Gastrocnemius medialis (tissue), 4 donors: ENCODE data around the gene ZDHHC14.
A peak's percentile ranks its signal among the peaks of the same experiment; 100 is the strongest.

Experiments
- CTCF ChIP-seq, 5 experiments: fragments of 450-650 bp in 3 of 5; fragments of 200-600 bp in 2 of 5; sonication (generic) in 2 of 5; IDR thresholded peaks in 4 of 5; conservative IDR thresholded peaks in 1 of 5; 1 replicate in 4 of 5; 2 replicates in 1 of 5; pipeline ENCODE4 v1.5.1; 2016 to 2019; ENCODE audit warnings: antibody characterized with exemption in 5 of 5, mild to moderate bottlenecking in 3 of 5, moderate library complexity in 3 of 5
- POLR2A ChIP-seq, 2 donors: fragments of 450-650 bp; IDR thresholded peaks; one replicate each; pipeline ENCODE4 v1.6.1; 2017; ENCODE audit warnings: antibody characterized with exemption in 2 of 2, mild to moderate bottlenecking in 2 of 2, moderate library complexity in 2 of 2

GRCh38 chr6:157644043-157644810 is 263.2 kb downstream of the ZDHHC14 start:
- TF ChIP-seq CTCF (IDR thresholded peaks at IDR 0.05 in 4 of 5, conservative IDR thresholded peaks at IDR 0.05 in 1 of 5) (peak in 1 of 5 experiments; percentile 15), POLR2A (IDR thresholded peaks at IDR 0.05) (no peak)
